Activated CD8-positive, alpha-beta memory T cell treated with anti-CD3 and anti-CD28 coated beads, Interleukin-2, amount 50 U/mL, for 48 hours (primary cell): ENCODE measurements around the gene SLITRK3.

ENCODE experiments used
- DNase-seq: peaks from one replicate; pipeline ENCODE4 v3.0.0-alpha.2; 2020

The SLITRK3 gene, protein sequence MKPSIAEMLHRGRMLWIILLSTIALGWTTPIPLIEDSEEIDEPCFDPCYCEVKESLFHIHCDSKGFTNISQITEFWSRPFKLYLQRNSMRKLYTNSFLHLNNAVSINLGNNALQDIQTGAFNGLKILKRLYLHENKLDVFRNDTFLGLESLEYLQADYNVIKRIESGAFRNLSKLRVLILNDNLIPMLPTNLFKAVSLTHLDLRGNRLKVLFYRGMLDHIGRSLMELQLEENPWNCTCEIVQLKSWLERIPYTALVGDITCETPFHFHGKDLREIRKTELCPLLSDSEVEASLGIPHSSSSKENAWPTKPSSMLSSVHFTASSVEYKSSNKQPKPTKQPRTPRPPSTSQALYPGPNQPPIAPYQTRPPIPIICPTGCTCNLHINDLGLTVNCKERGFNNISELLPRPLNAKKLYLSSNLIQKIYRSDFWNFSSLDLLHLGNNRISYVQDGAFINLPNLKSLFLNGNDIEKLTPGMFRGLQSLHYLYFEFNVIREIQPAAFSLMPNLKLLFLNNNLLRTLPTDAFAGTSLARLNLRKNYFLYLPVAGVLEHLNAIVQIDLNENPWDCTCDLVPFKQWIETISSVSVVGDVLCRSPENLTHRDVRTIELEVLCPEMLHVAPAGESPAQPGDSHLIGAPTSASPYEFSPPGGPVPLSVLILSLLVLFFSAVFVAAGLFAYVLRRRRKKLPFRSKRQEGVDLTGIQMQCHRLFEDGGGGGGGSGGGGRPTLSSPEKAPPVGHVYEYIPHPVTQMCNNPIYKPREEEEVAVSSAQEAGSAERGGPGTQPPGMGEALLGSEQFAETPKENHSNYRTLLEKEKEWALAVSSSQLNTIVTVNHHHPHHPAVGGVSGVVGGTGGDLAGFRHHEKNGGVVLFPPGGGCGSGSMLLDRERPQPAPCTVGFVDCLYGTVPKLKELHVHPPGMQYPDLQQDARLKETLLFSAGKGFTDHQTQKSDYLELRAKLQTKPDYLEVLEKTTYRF

DNA sequence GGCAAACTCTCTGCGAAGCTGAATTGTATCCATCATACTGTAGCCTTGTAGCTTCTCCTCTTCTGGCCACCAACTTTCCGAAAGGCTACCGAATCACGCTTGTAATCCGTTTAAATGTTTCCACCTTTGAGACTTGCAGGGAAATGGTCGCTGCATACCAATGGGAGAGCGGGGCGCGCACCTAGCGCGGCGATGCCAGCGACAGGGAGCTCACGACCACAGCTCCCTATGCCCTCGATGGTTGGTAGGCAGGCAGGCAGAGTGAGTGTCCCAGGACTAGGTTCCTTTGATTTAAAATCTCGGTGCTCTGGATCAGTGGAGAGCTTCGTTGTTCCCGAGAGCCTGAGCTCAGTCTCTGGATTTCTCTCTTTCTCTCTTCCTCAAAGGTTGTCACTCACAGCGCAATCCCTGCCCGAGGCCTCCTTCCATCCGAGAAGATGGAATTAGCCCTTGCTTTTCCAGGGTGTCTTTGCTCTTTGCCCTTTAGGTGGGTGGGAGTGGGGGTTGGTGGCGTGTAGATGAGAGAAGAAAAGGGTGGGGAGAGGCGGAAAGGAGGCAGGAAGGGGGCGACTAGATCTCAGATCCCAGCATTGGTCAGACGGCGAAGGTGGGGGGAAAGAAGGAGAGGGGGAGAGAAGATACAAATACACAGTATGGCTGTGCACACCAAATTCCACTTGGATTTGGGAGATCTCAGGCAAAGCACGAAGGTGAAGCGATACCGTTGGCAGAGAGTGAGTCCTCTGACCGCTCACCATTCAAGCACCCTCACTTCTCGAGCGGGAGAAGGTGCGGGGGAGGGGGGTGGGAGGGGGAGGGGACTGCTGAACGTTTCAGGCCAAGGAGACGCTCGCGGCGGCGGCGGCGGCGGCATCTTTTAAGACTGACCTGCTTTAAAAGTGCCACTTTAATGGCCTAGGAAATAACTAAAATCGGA is at the start of gene SLITRK3:
TSS of gene SLITRK3 (minus strand) at position 745 of the 937 bp plus-strand sequence. CDS start 5,554 bp downstream, outside the sequence.
- DNase-seq = no peak

DNA sequence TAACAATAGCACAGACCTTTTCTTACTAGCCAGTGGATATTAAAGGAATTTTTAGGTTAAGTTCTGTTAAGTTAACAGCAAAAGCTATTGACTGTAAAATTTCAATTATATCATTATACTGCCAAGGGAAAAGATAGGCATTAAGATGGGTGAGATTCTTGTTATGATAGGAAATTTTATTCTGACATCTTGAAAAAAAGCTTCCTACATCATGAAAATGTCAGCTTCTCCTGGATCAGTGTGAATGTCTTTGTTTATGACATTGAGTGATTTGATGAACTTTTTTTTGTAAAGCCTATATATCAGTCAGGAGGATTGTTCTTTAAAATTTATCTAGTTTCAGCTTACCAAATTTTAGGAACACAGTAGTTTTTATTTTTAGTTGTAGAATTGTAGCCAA is 47.4 kb upstream of the SLITRK3 start:
- DNase-seq = no peak

DNA sequence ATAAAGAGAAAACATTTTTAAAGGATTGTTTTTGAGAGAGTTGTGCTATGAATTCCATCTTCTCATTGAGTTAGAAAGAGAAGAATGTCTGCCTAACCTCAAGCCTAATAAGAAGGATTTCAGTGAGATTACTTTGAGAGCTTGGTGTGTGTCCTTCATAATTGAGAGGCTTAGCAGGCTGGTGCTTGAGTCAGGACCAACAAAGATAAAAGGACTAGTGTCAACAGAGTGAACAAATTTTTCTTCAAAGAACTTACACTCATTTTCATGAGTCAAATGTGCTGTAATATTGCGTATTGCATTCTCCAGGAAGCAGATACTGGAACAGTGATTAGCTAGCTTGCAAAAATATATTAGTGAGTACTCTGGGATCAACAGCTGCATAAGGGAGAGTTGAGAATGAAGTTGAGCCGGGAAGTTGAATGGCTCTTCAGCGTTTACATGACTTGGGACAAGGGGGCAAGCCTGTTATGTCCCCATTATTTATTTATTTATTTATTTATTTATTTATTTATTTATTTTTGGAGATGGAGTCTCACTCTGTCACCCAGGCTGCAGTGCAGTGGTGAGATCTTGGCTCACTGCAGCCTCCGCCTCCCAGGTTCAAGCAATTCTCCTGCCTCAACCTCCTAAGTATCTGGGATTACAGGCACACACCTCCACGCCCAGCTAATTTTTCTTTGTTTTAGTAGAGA is 37.5 kb upstream of the SLITRK3 start:
- DNase-seq = no peak

DNA sequence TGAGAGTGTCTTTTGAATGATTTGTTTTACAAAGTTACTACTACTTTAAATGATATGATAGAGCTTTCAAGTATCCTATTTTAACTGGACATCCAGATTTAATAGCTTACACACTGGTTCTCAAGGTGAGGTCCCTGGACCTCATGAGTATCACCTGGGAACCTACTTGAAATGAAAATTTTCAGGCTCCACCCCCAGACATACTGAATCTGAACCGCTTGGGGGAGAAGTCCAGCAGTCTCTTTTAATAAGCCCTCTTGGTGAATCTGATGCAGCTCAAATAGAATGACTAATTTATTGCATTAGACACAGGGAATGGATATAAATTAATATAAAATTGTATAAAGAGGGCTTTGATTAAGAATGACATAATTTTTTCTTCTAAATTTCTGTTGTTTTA is 29.4 kb upstream of the SLITRK3 start:
- DNase-seq = no peak

DNA sequence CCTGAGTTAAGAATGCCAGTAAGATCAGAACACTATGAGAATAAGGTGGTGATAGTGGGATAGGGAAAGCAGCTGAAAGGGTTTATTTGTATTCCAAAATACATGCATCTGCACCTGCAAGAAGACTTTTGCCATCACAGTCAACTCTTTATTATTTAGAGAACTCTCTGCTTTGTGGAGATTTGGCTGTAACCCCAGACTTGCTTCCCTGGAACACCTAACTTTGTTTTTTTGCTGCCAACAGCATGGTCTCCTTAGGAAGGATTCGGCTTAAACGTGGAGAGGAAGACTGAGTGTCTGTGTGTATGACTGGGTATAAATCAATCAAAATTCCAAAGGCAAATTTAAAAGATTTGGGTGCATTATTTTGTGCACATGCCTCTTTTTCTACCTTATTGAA is 21.6 kb upstream of the SLITRK3 start:
- DNase-seq = no peak

DNA sequence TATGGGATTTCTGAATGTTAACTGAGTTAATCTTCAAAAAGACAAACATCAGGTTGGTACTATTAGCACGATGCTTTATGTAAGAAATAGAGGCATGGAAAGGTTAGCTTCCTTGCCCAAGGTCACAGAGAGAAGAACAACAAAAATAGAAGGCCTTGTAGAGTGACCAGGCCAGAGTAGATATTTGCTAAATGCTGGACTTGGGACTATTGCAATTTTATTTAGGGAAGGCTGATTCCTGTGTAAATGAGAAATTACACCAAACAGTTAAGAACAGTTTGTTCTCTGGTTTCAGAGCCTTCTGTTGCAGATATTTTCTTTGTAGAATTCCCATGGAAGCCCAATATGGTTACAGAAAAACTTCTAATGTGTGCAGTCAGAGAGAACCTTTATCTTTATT is 16.4 kb upstream of the SLITRK3 start:
- DNase-seq = no peak

DNA sequence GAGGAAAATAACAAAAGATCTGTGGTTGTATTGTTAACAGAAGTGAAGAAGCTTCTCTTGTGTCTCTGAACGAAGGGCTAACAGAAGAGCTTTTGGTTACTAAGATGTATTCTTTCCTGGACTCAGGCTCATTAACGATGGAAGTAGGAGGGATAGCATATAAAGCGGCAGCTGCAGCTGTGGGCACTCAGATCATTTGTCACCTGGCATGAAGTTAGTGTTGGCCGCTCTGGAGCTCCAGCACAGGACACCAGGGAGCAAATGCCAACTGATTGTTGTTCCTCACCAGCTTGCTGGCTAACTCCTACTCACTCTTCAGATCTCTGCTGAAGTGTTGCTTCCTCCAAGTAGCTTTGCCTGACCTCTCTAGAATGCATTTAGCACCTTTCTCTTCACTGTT is 15.5 kb upstream of the SLITRK3 start:
- DNase-seq = no peak

DNA sequence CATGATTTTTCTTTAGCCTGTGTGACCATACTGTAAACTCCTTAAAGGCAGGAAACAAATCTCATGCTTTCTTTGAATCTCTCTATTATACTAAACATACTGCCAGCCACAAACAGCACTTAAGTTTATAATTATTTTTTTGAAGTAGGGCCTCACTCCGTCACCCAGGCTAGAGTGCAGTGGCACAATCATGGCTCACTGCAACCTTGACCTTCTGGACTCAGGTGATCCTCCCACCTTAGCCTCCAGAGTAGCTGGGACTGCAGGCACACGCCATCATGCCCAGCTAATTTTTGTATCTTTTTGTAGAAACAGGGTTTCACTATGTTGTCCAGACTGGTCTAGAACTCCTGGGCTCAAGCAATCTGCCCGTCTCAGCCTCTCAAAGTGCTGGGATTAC is 14.5 kb upstream of the SLITRK3 start:
- DNase-seq = no peak

DNA sequence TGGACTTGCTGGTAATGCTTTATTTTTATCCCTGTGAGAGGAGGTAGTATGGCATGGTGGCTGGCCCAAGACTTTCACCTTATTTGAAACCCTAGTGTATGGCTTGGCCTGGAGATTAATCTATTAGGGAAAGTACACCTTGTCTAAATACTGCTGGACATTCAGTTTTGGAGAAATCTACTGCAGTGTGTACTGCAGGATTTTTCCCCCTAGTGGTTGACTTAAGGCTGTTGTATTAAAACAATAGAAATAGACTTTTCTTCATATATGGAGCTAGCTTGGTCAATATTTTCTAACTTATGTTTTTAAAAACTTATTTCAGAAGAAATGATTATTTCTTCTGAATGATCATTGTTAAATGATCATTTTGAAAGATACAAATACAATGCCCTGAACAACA is 13.9 kb upstream of the SLITRK3 start:
- no peak for DNase-seq

DNA sequence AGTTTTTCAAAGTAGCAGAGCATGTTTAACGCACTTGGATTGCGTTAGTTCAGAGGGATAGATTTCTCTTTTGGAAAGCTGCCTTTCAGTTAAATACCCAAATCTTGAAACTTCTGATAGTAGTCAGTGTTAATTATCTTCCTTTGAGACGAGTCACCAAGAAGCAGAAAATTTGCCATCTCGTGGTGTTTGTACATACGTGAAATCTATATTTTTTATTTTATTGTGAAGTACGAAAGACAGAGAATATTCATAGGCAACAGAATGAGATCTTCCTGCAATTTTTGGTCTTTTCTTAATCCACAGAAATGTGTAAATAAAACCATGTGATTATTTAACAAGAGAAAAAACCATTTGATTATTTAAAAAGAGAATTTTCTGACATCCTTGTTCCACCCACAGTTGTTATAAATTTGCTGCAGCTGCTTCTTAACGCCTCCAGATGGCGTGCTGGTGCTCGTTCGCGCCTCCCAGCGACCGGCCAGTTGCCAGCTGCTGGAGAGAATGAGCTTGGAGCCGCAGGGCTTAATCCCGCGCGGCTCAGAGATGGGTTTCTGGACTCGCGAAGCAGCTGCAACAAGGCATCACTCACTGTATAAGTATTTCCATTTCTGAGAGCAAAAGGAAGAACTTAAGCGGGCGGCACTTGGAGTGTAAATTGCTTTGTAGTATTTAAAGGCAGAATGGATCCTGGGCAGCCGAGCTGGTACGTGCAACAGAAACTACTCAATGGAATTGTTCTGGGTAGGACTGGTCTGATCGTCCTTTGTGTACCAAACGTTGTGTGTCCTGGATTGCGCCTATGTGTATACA is 10.5 kb upstream of the SLITRK3 start:
- DNase-seq = no peak

DNA sequence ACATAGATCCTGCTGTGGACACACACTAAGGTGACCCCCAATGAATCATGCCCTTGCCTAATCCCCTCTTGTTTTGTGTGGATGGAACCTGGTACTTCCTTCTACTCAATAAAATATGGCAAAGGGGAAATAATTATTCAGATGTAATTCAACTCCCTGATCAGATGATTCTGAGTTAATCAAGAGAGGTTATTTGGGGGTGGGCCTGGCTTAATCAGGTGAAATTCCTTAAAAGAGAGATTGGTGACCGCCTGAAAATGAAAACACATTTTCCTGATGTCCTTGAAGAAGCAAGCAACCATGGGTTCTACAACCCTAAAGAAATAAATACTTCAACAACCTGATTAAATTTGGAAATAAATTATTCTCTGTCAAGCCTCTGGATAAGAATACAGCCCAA is 8.3 kb upstream of the SLITRK3 start:
- DNase-seq = no peak

DNA sequence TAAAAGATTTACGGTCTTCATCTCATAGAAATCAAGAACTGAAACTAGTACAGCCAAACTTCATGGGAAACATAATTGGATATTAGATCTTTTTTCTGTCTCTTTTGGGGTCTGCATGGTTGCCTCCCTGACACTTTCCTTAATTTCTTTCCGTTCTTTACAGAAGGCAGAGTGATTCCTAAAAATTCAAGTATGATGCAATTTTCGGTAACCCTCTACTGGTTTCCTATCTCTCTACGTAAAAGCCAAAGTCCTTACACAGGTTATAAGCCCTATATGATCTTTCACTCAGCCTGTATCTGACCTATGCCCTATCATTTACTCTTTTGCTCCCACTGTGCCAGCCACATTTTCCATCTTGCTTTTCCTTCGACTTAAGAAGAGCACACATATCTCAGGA is 6.8 kb upstream of the SLITRK3 start:
- no peak for DNase-seq

DNA sequence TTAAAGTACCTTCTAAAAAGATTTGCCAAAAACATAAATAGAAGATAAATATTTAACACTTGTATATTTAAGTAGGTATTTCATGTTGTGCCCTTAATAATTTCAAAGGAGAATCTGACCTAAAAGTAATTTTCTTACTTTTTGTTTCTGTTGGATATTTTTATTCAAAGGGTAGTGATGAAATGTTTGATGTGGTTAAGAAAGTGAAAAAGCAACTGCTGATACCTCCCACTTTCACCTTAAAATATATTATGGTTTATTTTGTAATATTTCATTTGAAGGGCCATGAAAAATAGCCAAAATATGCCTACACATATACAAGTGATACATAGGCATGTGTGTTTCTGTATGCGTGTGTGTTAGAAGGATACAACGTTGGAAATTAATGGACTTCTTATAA is 5.8 kb upstream of the SLITRK3 start:
- DNase-seq = no peak

DNA sequence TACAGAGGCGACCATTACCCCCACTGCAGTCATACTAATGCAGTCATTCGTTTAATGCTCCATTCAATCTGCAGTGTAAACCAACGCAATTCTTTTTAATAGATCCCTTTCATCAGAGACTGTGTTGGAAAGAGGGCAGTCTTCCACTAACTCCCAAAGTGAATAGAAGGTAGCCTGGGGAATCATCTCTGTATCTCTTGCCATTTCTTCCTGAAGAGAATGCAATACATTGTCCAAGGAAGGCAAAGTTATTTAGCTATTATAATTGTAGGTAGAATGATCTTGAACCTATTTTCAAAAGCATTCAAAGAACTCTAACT is 1.3 kb upstream of the SLITRK3 start:
- DNase-seq = no peak

DNA sequence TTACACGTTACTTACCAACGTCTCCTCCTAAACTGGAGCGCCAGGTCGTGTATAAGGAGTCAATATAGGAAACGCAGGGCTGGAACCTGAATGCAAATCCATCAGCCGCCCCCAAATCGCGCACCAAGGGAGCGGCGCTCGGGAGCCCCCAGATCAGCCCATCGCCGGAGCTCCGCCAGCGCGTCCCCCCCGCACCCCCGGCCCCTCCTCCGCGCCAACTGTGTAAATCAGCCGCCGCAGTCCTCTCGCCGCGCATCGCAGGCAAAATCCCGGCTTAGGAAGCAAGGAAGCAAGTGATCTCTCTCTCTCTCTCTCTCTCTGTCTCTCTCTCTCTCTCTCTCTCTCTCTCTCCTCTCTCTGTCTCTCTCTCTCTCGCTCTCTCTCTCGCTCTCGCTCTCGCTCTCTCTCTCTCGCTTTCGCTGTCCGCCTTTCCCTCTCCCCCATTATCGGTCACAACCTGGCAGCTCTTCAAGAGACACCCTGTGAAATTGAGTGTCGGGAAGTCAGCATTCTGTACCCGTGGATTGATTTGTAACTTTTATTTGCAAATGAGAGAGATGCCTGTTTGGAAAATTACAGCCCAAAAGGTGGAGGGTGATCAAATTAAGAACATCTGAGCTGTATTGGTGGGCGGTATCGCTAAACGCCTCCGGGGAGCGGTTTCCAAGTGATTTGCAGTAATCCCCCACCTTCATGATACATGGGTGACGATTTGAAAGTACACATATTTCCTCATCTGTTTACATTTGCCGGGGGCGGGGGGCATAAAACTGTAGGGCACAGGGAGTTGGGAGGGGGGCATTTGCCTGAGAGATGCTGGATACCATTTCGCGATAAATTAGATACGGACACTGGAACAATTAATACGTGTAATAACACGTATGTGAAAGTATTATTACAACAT is 645 bp upstream of the SLITRK3 start:
- DNase-seq = no peak

DNA sequence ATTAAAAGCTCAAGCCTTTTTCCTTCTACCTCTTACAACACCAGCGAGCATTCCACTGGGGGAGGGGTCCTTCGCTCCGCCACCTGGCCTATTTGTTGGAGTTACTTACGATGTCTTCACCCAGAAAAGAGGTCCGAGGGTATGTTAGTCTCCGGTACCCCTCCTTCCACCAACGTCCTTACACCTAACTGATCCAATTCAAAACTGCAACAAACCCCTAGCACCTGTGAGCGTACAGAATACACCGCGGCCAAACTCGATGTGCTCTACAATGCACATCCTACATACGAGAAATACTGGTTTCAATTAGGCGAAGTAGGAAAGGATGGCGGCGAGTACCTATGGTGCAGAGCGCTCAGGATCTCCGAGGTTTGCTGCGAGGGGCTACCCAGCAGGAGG is 944 bp downstream of the SLITRK3 start:
- DNase-seq = no peak

DNA sequence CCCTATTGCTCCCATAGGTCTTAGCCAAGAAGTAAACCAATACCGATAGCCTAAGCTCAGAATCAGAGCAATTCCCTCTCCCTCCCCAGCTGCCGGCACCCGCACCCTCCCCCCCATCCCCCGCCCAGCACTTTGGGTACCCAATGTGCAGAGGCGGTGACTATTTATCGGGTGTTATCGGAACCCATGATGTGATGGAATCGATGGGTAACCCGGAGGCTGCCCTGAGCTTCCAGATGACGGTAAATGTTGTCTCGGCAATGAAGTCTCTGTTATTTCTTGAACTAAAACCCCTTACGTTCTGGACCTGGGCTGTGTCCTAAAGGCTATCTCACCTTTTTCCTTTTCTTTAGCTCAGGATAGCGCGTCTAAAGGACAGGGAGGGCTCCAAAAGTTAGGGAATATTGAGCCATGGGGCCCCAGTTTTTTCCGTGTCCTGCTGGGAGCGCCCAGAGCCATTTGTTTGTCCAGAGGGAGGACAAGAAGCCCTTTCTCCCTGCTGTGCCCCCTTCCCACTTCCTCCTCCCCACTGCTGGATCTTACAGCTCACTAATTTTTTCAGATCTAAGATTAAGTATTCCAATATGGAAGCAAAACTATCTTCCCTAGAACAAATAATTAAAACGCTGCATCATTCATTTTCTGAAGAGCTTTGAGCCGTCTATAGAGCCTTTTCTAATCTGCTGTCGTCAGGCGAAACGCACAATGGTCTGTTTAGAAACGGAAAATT is 1.5 kb downstream of the SLITRK3 start:
- DNase-seq = no peak

DNA sequence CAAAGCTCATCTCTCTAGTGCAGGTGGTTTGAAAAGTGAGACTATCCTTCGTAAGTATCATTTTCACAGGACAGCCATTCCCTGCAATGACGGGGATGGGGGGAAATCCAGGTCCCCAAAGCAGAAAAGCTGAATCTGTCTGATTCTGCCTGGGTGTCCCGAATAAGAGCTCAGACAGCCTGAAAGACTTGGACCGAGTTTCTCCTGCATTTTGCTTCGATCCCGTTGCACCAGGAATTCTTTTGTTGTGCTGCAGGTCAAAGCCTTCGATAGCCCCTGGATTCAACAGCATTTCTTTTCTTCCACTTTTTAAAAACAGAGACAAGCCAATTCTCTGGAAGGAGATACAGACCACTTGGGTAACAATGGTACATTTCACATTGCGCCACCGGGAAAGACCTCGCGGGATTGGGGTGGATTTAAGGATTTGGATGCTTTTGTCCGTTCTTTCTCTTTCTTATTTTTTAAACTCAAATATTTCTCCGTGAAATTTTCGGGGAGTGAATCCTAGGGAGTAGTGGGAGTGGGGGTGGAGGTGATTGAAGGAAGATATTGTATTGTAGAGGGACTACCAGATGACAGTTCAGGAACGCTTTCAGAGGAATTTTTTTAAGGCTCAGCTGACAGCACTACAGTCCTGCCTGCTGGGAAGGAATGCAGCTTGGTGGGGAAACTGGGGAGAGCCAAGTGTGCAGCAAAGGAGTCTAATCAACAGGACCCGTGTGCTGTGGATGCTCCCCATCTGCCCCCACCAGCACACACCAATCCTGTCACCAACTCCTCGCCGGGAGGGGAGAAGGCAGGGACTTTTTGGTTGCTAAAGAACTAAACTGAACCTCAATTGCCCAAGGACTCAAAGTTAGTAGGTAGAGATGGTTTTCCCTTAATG is 2.6 kb downstream of the SLITRK3 start:
- DNase-seq = no peak
